Measurements from ENCODE around the gene DUOX1. TPM values are rescaled to one million over a fixed set of nuclear protein-coding genes. Genes with fewer than 3 reads are reported as not detected.

DUOX1 gene
- total and polyA plus RNA-seq, 2 of the 13 experiments (the other 11 are each of a cell fraction or from before 2014, with no cell fraction given), result 0.03 TPM; not detected in 1

DNA sequence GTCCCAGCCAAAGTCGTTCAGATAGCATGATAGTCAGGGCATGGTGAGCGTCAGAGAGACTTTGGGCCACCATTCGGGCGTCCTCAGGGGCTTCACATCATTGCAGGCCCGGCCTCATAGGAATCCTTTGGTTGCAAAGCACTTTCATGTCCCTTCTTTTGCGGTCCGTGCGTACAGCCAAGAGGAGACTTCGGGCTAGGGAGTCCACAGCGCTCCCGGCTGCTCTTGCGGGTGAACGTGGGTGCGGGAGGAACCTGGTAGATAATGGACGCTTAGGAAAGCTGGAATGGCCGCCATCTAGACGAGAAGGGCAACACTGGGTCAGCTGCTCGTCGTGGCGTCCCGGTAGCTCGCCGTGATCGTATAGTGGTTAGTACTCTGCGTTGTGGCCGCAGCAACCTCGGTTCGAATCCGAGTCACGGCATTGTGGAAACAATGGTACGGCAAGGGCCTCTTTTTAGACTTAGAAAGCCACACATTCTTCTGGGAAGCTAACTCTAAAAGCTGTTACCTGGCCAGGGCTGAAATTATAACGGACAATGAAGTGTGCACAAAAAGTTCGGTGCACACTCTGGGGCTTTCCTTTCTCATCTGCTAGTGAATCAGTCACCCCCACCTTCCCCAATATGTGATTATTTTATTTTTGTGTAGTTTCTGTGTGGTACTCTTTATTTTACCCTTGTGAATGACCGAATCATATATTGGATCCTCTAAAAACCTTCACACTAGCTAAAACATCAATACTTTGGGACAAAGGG is 71.2 kb downstream of the DUOX1 start (continued):
- TF ChIP-seq BORCS8-MEF2B (CRISPR knock-in tag; IDR thresholded peaks at IDR 0.05), result no peak
- TF ChIP-seq GATAD2A (CRISPR knock-in tag; IDR thresholded peaks at IDR 0.05), result peak; percentile 64
- TF ChIP-seq, protein P1, sequence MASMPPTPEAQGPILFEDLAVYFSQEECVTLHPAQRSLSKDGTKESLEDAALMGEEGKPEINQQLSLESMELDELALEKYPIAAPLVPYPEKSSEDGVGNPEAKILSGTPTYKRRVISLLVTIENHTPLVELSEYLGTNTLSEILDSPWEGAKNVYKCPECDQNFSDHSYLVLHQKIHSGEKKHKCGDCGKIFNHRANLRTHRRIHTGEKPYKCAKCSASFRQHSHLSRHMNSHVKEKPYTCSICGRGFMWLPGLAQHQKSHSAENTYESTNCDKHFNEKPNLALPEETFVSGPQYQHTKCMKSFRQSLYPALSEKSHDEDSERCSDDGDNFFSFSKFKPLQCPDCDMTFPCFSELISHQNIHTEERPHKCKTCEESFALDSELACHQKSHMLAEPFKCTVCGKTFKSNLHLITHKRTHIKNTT (CRISPR knock-in tag; IDR thresholded peaks at IDR 0.05), result no peak
- peak; percentile 17; the same call in 1 of the 2 replicates for TF ChIP-seq NFYC (CRISPR knock-in tag; IDR thresholded peaks at IDR 0.05)
- TF ChIP-seq YY1 (IDR thresholded peaks at IDR 0.05; ENCODE audit: insufficient read depth, insufficient replicate concordance, low read depth, low read length), result peak; percentile 87
- TF ChIP-seq, protein P2, sequence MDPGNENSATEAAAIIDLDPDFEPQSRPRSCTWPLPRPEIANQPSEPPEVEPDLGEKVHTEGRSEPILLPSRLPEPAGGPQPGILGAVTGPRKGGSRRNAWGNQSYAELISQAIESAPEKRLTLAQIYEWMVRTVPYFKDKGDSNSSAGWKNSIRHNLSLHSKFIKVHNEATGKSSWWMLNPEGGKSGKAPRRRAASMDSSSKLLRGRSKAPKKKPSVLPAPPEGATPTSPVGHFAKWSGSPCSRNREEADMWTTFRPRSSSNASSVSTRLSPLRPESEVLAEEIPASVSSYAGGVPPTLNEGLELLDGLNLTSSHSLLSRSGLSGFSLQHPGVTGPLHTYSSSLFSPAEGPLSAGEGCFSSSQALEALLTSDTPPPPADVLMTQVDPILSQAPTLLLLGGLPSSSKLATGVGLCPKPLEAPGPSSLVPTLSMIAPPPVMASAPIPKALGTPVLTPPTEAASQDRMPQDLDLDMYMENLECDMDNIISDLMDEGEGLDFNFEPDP (CRISPR knock-in tag; conservative IDR thresholded peaks at IDR 0.05), result no peak
- TF ChIP-seq FOXA3 (CRISPR knock-in tag; IDR thresholded peaks at IDR 0.05), result peak; percentile 61
- TF ChIP-seq TBX3 (IDR thresholded peaks at IDR 0.05; ENCODE audit: borderline replicate concordance), result no peak
- TF ChIP-seq REL (CRISPR knock-in tag; conservative IDR thresholded peaks at IDR 0.05), result 0 out of 2 replicates have a peak, but pooled peaks have one; percentile 49
- TF ChIP-seq ZSCAN29 (CRISPR knock-in tag; conservative IDR thresholded peaks at IDR 0.05), result no peak
- TF ChIP-seq KMT2A (CRISPR knock-in tag; IDR thresholded peaks at IDR 0.05), result no peak
- TF ChIP-seq, protein P3, sequence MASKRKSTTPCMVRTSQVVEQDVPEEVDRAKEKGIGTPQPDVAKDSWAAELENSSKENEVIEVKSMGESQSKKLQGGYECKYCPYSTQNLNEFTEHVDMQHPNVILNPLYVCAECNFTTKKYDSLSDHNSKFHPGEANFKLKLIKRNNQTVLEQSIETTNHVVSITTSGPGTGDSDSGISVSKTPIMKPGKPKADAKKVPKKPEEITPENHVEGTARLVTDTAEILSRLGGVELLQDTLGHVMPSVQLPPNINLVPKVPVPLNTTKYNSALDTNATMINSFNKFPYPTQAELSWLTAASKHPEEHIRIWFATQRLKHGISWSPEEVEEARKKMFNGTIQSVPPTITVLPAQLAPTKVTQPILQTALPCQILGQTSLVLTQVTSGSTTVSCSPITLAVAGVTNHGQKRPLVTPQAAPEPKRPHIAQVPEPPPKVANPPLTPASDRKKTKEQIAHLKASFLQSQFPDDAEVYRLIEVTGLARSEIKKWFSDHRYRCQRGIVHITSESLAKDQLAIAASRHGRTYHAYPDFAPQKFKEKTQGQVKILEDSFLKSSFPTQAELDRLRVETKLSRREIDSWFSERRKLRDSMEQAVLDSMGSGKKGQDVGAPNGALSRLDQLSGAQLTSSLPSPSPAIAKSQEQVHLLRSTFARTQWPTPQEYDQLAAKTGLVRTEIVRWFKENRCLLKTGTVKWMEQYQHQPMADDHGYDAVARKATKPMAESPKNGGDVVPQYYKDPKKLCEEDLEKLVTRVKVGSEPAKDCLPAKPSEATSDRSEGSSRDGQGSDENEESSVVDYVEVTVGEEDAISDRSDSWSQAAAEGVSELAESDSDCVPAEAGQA (IDR thresholded peaks at IDR 0.05; ENCODE audit: low read depth), result 0 out of 2 replicates have a peak, but pooled peaks have one; percentile 65
- TF ChIP-seq, protein P3 (CRISPR knock-in tag; IDR thresholded peaks at IDR 0.05; ENCODE audit: borderline replicate concordance), result no peak
- TF ChIP-seq ZNF644 (CRISPR knock-in tag; IDR thresholded peaks at IDR 0.05; ENCODE audit: low read depth), result 0 out of 2 replicates have a peak, but pooled peaks have one; percentile 20
- TF ChIP-seq ATM (IDR thresholded peaks at IDR 0.05; ENCODE audit: borderline replicate concordance), result no peak
- TF ChIP-seq ZNF121 (CRISPR knock-in tag; IDR thresholded peaks at IDR 0.05), result no peak; the same call in 1 of the 2 replicates
- TF ChIP-seq, protein P4, sequence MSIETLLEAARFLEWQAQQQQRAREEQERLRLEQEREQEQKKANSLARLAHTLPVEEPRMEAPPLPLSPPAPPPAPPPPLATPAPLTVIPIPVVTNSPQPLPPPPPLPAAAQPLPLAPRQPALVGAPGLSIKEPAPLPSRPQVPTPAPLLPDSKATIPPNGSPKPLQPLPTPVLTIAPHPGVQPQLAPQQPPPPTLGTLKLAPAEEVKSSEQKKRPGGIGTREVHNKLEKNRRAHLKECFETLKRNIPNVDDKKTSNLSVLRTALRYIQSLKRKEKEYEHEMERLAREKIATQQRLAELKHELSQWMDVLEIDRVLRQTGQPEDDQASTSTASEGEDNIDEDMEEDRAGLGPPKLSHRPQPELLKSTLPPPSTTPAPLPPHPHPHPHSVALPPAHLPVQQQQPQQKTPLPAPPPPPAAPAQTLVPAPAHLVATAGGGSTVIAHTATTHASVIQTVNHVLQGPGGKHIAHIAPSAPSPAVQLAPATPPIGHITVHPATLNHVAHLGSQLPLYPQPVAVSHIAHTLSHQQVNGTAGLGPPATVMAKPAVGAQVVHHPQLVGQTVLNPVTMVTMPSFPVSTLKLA (IDR thresholded peaks at IDR 0.05), result no peak
- 0 out of 2 replicates have a peak, but pooled peaks have one; percentile 78 for TF ChIP-seq ZNF558 (CRISPR knock-in tag; IDR thresholded peaks at IDR 0.05; ENCODE audit: borderline replicate concordance)
- TF ChIP-seq MAFK (conservative IDR thresholded peaks at IDR 0.05 in 1 of 2, IDR thresholded peaks at IDR 0.05 in 1 of 2; ENCODE audit: low read length in 2 of 2), result no peak
- TF ChIP-seq ZNF83 (CRISPR knock-in tag; IDR thresholded peaks at IDR 0.05; ENCODE audit: borderline replicate concordance), result no peak
